H9 (cell line): ENCODE data around the gene TBX21. TPM values are rescaled to one million over a fixed set of nuclear protein-coding genes. Genes with fewer than 3 reads are reported as not detected.
A peak's percentile ranks its signal among the peaks of the same experiment; 100 is the strongest.

Experiments used
- DNase-seq: peaks from one replicate; pipeline ENCODE4 v3.0.0-alpha.2; 2017
- H2AFZ ChIP-seq: one replicate; pipeline ENCODE4 v1.6.1; 2013; ENCODE audit warnings: mild to moderate bottlenecking, low read length, control low read depth, moderate library complexity
- H2AK5ac ChIP-seq: 2 replicates; pipeline ENCODE4 v1.6.1; 2013; ENCODE audit warnings: low read length, control low read depth, mixed read lengths; ENCODE audit not compliant: insufficient read length
- H2BK120ac ChIP-seq: one replicate; pipeline ENCODE4 v1.6.1; 2013; ENCODE audit warnings: low read depth, mild to moderate bottlenecking, low read length, control low read depth, inconsistent platforms; ENCODE audit not compliant: poor library complexity, severe bottlenecking
- H2BK12ac ChIP-seq: 2 replicates; pipeline ENCODE4 v1.6.1; 2013; ENCODE audit warnings: low read length, control low read depth, mixed read lengths, low read depth; ENCODE audit not compliant: insufficient read length
- H2BK15ac ChIP-seq: 2 replicates; pipeline ENCODE4 v1.6.1; 2013; ENCODE audit warnings: low read depth, low read length, control low read depth
- H2BK20ac ChIP-seq: one replicate; pipeline ENCODE4 v1.6.1; 2013; ENCODE audit warnings: low read depth, mild to moderate bottlenecking, low read length, control low read depth, inconsistent platforms; ENCODE audit not compliant: poor library complexity, severe bottlenecking
- H2BK5ac ChIP-seq: 2 replicates; pipeline ENCODE4 v1.6.1; 2013; ENCODE audit warnings: low read length, control low read depth, mixed read lengths; ENCODE audit not compliant: insufficient read length
- H3K14ac ChIP-seq: 2 replicates; pipeline ENCODE4 v1.6.1; 2013; ENCODE audit warnings: low read length, control low read depth; ENCODE audit not compliant: insufficient read depth
- H3K18ac ChIP-seq: 2 replicates; pipeline ENCODE4 v1.6.1; 2013; ENCODE audit warnings: low read depth, mild to moderate bottlenecking, mixed read lengths, low read length, control low read depth; ENCODE audit not compliant: insufficient read length
- H3K23ac ChIP-seq: 2 replicates; pipeline ENCODE4 v1.6.1; 2013; ENCODE audit warnings: low read length, control low read depth, mixed read lengths, low read depth; ENCODE audit not compliant: insufficient read length
- H3K23me2 ChIP-seq: 2 replicates; pipeline ENCODE4 v1.6.1; 2013; ENCODE audit warnings: low read depth, mild to moderate bottlenecking, mixed read lengths, low read length, control low read depth; ENCODE audit not compliant: insufficient read length, poor library complexity, severe bottlenecking
- H3K27ac ChIP-seq: 2 replicates; pipeline ENCODE4 v1.5.1; 2013; ENCODE audit warnings: low read length, control low read depth, mixed read lengths, low read depth; ENCODE audit not compliant: insufficient read length
- H3K27me3 ChIP-seq: 2 replicates; pipeline ENCODE4 v1.6.1; 2013; ENCODE audit warnings: low read length, control low read depth, inconsistent platforms; ENCODE audit not compliant: insufficient read depth
- H3K4ac ChIP-seq: 2 replicates; pipeline ENCODE4 v1.6.1; 2013; ENCODE audit warnings: low read depth, mild to moderate bottlenecking, control low read depth, inconsistent platforms, low read length, moderate library complexity
- H3K4me1 ChIP-seq: 2 replicates; pipeline ENCODE4 v1.6.1; 2013; ENCODE audit warnings: low read length, control low read depth, inconsistent platforms; ENCODE audit not compliant: insufficient read depth
- H3K4me2 ChIP-seq: 2 replicates; pipeline ENCODE4 v1.6.1; 2013; ENCODE audit warnings: low read length, control low read depth, mixed read lengths; ENCODE audit not compliant: insufficient read length, insufficient read depth
- H3K56ac ChIP-seq: 2 replicates; pipeline ENCODE4 v1.6.1; 2013; ENCODE audit warnings: low read depth, mild to moderate bottlenecking, mixed read lengths, low read length, control low read depth; ENCODE audit not compliant: insufficient read length
- H3K79me1 ChIP-seq: 2 replicates; pipeline ENCODE4 v1.6.1; 2013; ENCODE audit warnings: low read depth, mild to moderate bottlenecking, moderate library complexity, low read length, control low read depth, inconsistent platforms; ENCODE audit not compliant: insufficient read depth, poor library complexity, severe bottlenecking
- H3K79me2 ChIP-seq: 2 replicates; pipeline ENCODE4 v1.6.1; 2013; ENCODE audit warnings: low read length, control low read depth, inconsistent platforms; ENCODE audit not compliant: insufficient read depth
- H3K9ac ChIP-seq: 2 replicates; pipeline ENCODE4 v1.6.1; 2013; ENCODE audit warnings: low read length, control low read depth, mixed read lengths; ENCODE audit not compliant: insufficient read length; ENCODE audit errors: extremely low read depth
- H3K9me3 ChIP-seq: one replicate; pipeline ENCODE4 v1.6.1; 2013; ENCODE audit warnings: low read depth, low read length, inconsistent platforms; ENCODE audit not compliant: control insufficient read depth
- H3T11ph ChIP-seq: one replicate; pipeline ENCODE4 v1.6.1; 2013; ENCODE audit warnings: mild to moderate bottlenecking, low read length, control low read depth, inconsistent platforms
- H4K20me1 ChIP-seq: one replicate; pipeline ENCODE4 v1.6.1; 2013; ENCODE audit not compliant: control insufficient read depth, insufficient read length, insufficient read depth
- H4K5ac ChIP-seq: 2 replicates; pipeline ENCODE4 v1.6.1; 2013; ENCODE audit warnings: low read depth, mild to moderate bottlenecking, mixed read lengths, low read length, control low read depth; ENCODE audit not compliant: insufficient read length
- H4K8ac ChIP-seq: replicated peaks from 2 replicates; pipeline ENCODE4 v1.6.1; 2013; ENCODE audit warnings: low read length, control low read depth, mixed read lengths, low read depth; ENCODE audit not compliant: insufficient read length
- H4K91ac ChIP-seq: 2 replicates; pipeline ENCODE4 v1.6.1; 2013; ENCODE audit warnings: low read depth, mild to moderate bottlenecking, moderate library complexity, mixed read lengths, low read length, control low read depth; ENCODE audit not compliant: insufficient read length
- H3K27ac Mint-ChIP-seq, 3 experiments: 2 replicates in 2 of 3; 3 replicates in 1 of 3; pipeline ENCODE4 v1.8.0; 2020 to 2021; ENCODE audit warnings: mixed read lengths in 3 of 3, mild to moderate bottlenecking in 1 of 3, moderate library complexity in 1 of 3
- H3K27me3 Mint-ChIP-seq: 2 replicates; pipeline ENCODE4 v1.8.0; 2021; ENCODE audit warnings: low read depth, mild to moderate bottlenecking, moderate library complexity, mixed read lengths
- H3K36me3 Mint-ChIP-seq, 3 experiments: 2 replicates in 2 of 3; 3 replicates in 1 of 3; pipeline ENCODE4 v1.8.0; 2020 to 2021; ENCODE audit warnings: low read depth in 3 of 3, mixed read lengths in 3 of 3; ENCODE audit not compliant: insufficient read depth in 1 of 3
- H3K4me1 Mint-ChIP-seq, 2 experiments: 2 replicates each; pipeline ENCODE4 v1.8.0; 2020; ENCODE audit warnings: mixed read lengths in 2 of 2
- H3K4me3 Mint-ChIP-seq, 2 experiments: 2 replicates in 1 of 2; 3 replicates in 1 of 2; pipeline ENCODE4 v1.8.0; 2020 to 2021; ENCODE audit warnings: mild to moderate bottlenecking in 2 of 2, mixed read lengths in 2 of 2, moderate library complexity in 1 of 2
- H3K9me3 Mint-ChIP-seq, 2 experiments: 2 replicates in 1 of 2; 3 replicates in 1 of 2; pipeline ENCODE4 v1.8.0; 2020; ENCODE audit warnings: mild to moderate bottlenecking in 2 of 2, mixed read lengths in 2 of 2, moderate library complexity in 1 of 2
- CTCF ChIP-seq: fragments of 200-600 bp; sonication (generic); conservative IDR thresholded peaks from 3 replicates; pipeline ENCODE4 v1.8.0; 2021; ENCODE audit warnings: antibody characterized with exemption, mild to moderate bottlenecking
- WGBS: extraction: QIAGEN DNeasy Blood & Tissue Kit; methylation state at CpG from one replicate; pipeline ENCODE4 v1.1.7; 2013; ENCODE audit warnings: missing lambda C conversion rate, low lambda C conversion rate, mixed read lengths; ENCODE audit not compliant: insufficient read length; ENCODE audit errors: extremely low coverage; 5-methylcytosine and 5-hydroxymethylcytosine counted together
- total RNA-seq: library from RNA; stranded (reverse); gene quantifications from 2 replicates; pipeline ENCODE4 v1.2.1, GENCODE V29; 2021

TBX21 gene
- total RNA-seq, 1 experiment from 2014 or later: not detected

GRCh38 chr17:47704736-47705135 is 28.3 kb upstream of the TBX21 start:
- H3K4me2 ChIP-seq: no peak overlapping the region
- H2AK5ac ChIP-seq: no peak overlapping the region
- no peak overlapping the region for H3K23ac ChIP-seq
- H3K14ac ChIP-seq: no peak overlapping the region
- no peaks in the 10 kb centered on the region for H3K23me2 ChIP-seq
- H2BK15ac ChIP-seq: no peak overlapping the region
- no peak for TF ChIP-seq CTCF
- H2AFZ ChIP-seq: no peak overlapping the region
- no peak overlapping the region for H4K91ac ChIP-seq
- no peak overlapping the region for H3K4me3 Mint-ChIP-seq
- no peak overlapping the region for H3K9ac ChIP-seq
- no peak overlapping the region for H3K4ac ChIP-seq
- DNase-seq: no peak
- no peaks in the 10 kb centered on the region for H3K4me1 ChIP-seq
- H2BK20ac ChIP-seq: no peak overlapping the region
- H4K5ac ChIP-seq: no peak overlapping the region
- peaks cover 3 to 27% of the 10 kb centered on the region in 2 experiments; a peak in 2 of 4 replicates for H3K4me1 Mint-ChIP-seq
- peak overlapping the region in 2 of 3 experiments; percentile 2 to 50; a peak in 3 of 7 replicates for H3K27ac Mint-ChIP-seq
- no peak overlapping the region for H2BK5ac ChIP-seq
- no peak overlapping the region for H3K18ac ChIP-seq
- H4K20me1 ChIP-seq: no peaks in the 10 kb centered on the region
- H2BK12ac ChIP-seq: no peak overlapping the region
- no CpG with 5 or more reads among the region's 6 CpGs for WGBS
- H3T11ph ChIP-seq: no peak overlapping the region
- H2BK120ac ChIP-seq: no peak overlapping the region
- no peaks in the 10 kb centered on the region for H3K79me1 ChIP-seq
- no peaks in the 10 kb centered on the region for H3K79me2 ChIP-seq
- H4K8ac ChIP-seq: no peak overlapping the region
- H3K9me3 ChIP-seq: no peaks in the 10 kb centered on the region
- H3K27ac ChIP-seq: no peak overlapping the region
- H3K56ac ChIP-seq: no peak overlapping the region
- H3K36me3 Mint-ChIP-seq: peaks cover 0 to 15% (median 2%) of the 10 kb centered on the region in 3 experiments; a peak in 2 of 7 replicates
- H3K9me3 Mint-ChIP-seq: no peaks in the 10 kb centered on the region
- no peaks in the 10 kb centered on the region; the same call in 1 of the 2 replicates for H3K27me3 Mint-ChIP-seq
- H3K27me3 ChIP-seq: no peaks in the 10 kb centered on the region
